Measurements from ENCODE around the gene BEGAIN.

- TF ChIP-seq, protein P1, sequence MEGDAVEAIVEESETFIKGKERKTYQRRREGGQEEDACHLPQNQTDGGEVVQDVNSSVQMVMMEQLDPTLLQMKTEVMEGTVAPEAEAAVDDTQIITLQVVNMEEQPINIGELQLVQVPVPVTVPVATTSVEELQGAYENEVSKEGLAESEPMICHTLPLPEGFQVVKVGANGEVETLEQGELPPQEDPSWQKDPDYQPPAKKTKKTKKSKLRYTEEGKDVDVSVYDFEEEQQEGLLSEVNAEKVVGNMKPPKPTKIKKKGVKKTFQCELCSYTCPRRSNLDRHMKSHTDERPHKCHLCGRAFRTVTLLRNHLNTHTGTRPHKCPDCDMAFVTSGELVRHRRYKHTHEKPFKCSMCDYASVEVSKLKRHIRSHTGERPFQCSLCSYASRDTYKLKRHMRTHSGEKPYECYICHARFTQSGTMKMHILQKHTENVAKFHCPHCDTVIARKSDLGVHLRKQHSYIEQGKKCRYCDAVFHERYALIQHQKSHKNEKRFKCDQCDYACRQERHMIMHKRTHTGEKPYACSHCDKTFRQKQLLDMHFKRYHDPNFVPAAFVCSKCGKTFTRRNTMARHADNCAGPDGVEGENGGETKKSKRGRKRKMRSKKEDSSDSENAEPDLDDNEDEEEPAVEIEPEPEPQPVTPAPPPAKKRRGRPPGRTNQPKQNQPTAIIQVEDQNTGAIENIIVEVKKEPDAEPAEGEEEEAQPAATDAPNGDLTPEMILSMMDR (IDR thresholded peaks at IDR 0.05; ENCODE audit: poor library complexity), result no peak
- TF ChIP-seq EZH2phosphoT487 (IDR thresholded peaks at IDR 0.05; ENCODE audit: low read depth, severe bottlenecking, unreplicated experiment), result no peak
Observed at GRCh38 chr14:100618763-100619320, 31.6 kb upstream of the BEGAIN start.

All from hepatocyte (in vitro differentiated cells).